Measurements from ENCODE around the gene PPP1CA.
"Not testable (repeated sequence)": the region's sequence is repeated elsewhere in the genome, so short reads cannot be mapped to it uniquely, and the experiment has no call there.

- TF ChIP-seq, protein P1, sequence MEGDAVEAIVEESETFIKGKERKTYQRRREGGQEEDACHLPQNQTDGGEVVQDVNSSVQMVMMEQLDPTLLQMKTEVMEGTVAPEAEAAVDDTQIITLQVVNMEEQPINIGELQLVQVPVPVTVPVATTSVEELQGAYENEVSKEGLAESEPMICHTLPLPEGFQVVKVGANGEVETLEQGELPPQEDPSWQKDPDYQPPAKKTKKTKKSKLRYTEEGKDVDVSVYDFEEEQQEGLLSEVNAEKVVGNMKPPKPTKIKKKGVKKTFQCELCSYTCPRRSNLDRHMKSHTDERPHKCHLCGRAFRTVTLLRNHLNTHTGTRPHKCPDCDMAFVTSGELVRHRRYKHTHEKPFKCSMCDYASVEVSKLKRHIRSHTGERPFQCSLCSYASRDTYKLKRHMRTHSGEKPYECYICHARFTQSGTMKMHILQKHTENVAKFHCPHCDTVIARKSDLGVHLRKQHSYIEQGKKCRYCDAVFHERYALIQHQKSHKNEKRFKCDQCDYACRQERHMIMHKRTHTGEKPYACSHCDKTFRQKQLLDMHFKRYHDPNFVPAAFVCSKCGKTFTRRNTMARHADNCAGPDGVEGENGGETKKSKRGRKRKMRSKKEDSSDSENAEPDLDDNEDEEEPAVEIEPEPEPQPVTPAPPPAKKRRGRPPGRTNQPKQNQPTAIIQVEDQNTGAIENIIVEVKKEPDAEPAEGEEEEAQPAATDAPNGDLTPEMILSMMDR (IDR thresholded peaks at IDR 0.05) = not testable (repeated sequence)
- not testable (repeated sequence) for TF ChIP-seq POLR2A, EP300 (IDR thresholded peaks at IDR 0.05)
Measured at GRCh38 chr11:67427364-67427859, 25.8 kb upstream of the PPP1CA start.
